ENCODE data around the gene OSGIN1.

OSGIN1 gene

DNA sequence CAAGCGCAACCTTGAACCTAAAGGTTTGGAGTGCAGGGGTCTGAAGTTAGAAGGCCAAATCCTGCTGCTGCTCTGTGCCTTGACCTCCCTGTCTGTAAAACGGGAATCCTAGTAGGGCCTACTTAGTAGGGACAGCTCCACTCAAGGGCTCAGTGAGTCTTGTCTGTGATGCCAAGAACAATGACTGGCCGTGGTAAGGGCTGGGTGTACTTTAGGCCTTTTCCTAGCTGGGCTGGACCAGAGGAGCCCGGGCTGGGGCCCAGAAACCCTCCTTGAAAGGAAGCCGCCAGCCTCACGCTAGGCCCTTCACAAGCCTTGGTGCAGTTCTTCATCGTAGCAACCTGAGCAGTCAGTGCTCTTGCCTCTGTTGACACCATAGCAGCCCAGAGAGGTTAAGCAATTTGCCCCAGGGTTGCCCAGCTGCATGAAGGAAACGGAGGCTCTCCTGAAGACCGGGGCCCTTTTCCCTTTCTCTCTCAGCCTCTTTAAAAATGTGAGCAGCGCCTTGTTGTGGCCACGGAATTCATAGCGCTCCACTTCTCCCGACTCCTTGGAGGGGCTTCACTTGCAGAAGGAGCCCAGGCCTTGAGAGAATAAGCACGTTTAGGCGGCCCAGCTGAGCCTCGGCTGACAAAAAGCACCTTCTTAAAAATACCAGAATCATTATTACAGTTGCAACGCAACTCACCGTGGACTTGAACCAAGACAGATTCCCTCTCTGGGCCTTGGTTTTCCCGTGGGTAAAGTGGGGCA lies 19.4 kb downstream of the OSGIN1 start:
- no peak overlapping the region for H3K4me3 ChIP-seq (ENCODE audit: control insufficient read depth, low read depth, low read length)
- DNase-seq (ENCODE audit: low read depth), result no peak
- TF ChIP-seq, protein P1, sequence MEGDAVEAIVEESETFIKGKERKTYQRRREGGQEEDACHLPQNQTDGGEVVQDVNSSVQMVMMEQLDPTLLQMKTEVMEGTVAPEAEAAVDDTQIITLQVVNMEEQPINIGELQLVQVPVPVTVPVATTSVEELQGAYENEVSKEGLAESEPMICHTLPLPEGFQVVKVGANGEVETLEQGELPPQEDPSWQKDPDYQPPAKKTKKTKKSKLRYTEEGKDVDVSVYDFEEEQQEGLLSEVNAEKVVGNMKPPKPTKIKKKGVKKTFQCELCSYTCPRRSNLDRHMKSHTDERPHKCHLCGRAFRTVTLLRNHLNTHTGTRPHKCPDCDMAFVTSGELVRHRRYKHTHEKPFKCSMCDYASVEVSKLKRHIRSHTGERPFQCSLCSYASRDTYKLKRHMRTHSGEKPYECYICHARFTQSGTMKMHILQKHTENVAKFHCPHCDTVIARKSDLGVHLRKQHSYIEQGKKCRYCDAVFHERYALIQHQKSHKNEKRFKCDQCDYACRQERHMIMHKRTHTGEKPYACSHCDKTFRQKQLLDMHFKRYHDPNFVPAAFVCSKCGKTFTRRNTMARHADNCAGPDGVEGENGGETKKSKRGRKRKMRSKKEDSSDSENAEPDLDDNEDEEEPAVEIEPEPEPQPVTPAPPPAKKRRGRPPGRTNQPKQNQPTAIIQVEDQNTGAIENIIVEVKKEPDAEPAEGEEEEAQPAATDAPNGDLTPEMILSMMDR (IDR thresholded peaks at IDR 0.05; ENCODE audit: control insufficient read depth, insufficient read depth, low read depth, low read length, missing control alignments), result no peak

DNA sequence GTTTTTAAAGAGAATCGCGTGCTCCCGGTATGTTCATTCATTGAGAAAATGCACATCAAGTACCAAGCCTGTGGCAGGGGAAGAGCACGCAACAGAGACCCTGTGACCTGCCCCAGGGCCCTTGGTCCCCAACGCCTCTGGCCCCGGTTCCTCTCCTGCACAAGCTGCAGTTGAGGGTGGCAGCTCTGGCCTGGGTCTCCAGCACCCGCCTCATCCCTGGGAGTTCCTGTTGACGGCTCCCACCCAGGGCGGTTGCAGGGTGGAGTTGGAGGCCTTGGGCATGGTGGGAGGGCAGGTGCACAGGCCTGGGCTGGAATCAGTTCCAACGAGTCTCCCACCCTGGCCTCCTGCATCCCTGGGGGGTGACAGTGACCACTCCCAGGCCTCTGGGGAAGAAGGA lies 20.0 kb downstream of the OSGIN1 start:
- no peak for DNase-seq (ENCODE audit: low read depth)

DNA sequence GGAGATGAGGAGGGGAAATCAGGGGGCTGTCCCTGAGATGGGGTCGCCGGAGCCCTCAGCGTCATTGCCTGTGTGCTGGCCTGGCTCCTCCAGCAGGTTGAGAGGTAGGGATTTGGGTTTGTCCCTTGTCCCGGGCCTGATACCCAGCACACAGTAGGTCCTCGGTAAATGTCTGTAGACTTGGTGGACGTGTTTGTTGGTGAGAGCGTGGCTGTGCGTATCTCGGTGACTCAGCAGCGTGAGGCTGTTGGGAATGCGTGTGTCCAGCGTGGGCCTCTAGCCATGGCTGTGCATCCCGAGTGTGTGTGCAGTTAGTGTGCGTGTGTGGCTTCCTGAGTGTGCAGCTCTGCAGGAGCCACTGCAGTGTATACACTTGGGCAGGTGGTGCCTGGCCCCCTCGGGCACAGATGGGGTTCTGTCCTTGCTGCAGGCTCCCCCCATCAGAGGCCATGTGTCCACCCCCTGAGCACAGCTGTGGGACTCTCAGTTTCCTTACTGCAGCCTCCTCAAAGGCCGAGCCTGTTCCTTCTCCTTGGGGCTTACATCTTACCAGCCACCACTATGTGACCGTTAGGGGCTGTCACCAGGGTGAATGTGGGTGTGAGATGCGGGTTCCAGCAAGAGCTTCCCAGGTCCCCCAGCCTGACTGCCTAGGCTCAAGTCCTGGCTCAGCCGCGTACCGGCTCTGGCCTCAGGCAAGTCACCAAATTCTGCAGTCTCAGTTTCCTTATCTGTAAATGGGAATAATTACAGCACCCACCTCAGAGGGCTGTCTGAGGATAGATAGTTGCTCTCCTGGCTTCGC lies 20.7 kb downstream of the OSGIN1 start:
- no peak for DNase-seq (ENCODE audit: low read depth)
- TF ChIP-seq, protein P1 (IDR thresholded peaks at IDR 0.05; ENCODE audit: control insufficient read depth, insufficient read depth, low read depth, low read length, missing control alignments), result no peak
- no peak overlapping the region for H3K4me3 ChIP-seq (ENCODE audit: control insufficient read depth, low read depth, low read length)

More for the DNA sequence above, 20.0 kb downstream of the OSGIN1 start:
- no peak overlapping the region for H3K4me3 ChIP-seq (ENCODE audit: control insufficient read depth, low read depth, low read length)
- TF ChIP-seq, protein P1 (IDR thresholded peaks at IDR 0.05; ENCODE audit: control insufficient read depth, insufficient read depth, low read depth, low read length, missing control alignments), result no peak

DNA sequence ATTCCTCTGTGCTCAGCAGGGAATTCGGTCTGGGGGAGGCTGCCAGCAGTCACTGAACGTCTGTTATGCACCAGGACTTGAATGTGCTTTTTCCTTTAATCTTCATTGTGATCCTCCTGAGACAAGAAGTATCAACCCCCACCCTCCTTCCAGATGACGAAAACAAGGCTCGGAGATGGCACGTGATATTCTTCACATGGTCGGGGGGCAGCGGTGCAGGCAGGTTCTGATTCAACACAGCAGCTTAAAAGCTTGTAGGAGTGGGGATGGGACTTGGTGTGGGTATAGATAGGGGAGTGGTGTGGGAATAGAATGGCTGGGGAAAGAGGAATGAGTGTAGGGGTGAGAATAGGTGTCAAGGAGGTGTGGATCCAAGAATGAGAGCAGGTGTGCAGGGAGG lies 21.4 kb downstream of the OSGIN1 start:
- TF ChIP-seq, protein P1 (IDR thresholded peaks at IDR 0.05; ENCODE audit: control insufficient read depth, insufficient read depth, low read depth, low read length, missing control alignments), result no peak
- no peak overlapping the region for H3K4me3 ChIP-seq (ENCODE audit: control insufficient read depth, low read depth, low read length)
- no peak for DNase-seq (ENCODE audit: low read depth)

DNA sequence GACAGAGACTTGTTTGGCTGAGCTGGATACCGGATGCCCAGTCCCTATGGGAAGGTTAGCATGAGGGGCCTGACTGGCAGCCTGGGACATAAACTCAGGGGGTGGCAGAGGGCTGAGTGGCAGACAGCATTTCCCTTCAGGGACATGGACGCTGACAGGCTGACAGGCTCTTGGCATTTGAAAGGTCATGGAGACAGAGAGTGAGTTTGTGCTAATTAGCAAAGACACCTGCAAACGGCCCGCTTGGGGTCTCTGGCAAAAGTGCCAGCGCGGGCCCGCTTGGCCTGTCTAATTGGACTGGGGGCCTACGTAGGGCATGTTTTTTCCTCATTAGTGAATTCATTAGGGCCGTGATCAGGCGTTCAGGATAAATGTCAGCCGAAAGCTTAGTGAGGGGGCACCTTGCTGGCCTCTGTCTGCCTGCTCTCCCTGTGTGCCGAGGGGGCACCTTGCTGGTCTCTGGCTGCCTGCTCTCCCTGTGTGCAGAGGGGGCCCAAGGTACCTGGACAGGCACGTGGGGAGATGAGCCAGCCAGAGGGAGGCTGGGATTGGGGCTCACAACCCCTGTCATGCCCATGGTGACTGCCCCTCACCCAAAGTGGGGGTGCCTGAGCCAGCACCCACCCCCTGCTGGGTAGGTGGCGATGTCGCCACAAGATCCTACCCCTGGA lies 22.7 kb downstream of the OSGIN1 start:
- TF ChIP-seq, protein P1 (IDR thresholded peaks at IDR 0.05; ENCODE audit: control insufficient read depth, insufficient read depth, low read depth, low read length, missing control alignments), result no peak
- DNase-seq (ENCODE audit: low read depth), result no peak
- H3K4me3 ChIP-seq (ENCODE audit: control insufficient read depth, low read depth, low read length), result no peak overlapping the region

DNA sequence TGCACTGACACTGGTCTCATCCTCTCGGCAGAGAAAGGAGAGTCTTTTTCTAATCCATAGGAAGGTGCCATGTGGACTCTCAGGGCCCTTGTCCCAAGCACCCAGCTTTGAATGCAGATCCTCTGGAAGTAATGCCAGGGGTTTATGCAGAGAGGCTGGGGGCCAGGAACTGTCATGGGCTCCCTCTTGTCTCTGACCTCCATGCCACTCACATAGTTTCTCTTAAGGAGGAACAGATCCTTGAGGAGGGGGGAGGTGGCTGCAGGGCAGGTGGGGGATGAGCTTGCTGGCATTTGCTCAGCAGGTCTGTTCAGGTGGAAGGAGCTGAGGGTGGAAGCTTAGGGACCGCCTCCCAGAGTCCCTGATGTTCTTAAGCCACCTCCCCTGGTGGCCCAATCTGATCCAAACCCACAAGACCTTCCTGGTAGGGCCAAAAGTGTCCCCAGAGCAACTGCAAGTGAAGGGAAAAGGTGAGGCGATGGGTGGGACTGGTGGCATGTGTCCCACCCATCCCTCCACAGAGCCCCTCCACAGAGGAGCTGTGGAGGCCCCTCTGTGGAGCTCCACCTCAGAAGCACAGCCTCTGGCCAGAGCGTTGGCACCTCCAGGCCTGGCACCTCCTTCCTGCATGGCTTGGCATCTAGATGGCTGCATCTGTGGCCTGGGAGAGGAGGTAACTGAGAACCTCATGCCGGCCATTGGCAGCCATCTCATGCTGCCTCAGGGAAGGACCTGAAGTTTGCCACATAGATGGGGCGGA lies 24.2 kb downstream of the OSGIN1 start:
- DNase-seq (ENCODE audit: low read depth), result no peak
- H3K4me3 ChIP-seq (ENCODE audit: control insufficient read depth, low read depth, low read length), result no peak overlapping the region
- TF ChIP-seq, protein P1 (IDR thresholded peaks at IDR 0.05; ENCODE audit: control insufficient read depth, insufficient read depth, low read depth, low read length, missing control alignments), result no peak
